ENCODE data around the gene USP17L11.
"Not testable (repeated sequence)": the region's sequence is repeated elsewhere in the genome, so short reads cannot be mapped to it uniquely, and the experiment has no call there.

USP17L11 gene

DNA sequence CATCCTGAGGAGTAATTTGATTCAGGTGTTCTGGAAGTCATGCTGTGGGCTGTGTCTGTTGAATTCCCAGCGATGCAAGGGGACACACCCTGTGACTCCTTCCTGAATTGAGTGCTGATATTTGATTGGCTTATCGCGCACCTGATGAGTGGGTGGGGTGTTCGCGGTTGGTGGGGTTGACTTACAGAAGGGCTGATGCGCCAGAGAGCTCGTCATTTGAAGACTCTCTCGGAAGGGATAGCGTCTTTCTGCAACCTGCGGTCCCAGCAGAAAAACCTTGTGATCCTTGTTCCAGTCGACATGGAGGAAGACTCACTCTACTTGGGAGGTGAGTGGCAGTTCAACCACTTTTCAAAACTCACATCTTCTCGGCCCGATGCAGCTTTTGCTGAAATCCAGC, 47.4 kb downstream of the USP17L11 start, which contains the start of gene USP17L21:
TSS of gene USP17L21 (plus strand) at position 301 of the 400 bp plus-strand sequence. CDS start at position 301, 0 bp downstream.
- H3K27ac Mint-ChIP-seq; H3K9me3 Mint-ChIP-seq; H3K36me3 Mint-ChIP-seq (ENCODE audit: low read depth); DNase-seq; H3K27me3 Mint-ChIP-seq (ENCODE audit: low read depth, poor library complexity); H3K4me1 Mint-ChIP-seq; H3K4me3 Mint-ChIP-seq: not testable (repeated sequence)
